Uterus (tissue), 4 donors: ENCODE results near the gene SLC35D1. TPM values are rescaled to one million over a fixed set of nuclear protein-coding genes. Genes with fewer than 3 reads are reported as not detected.

Experiments used
- DNase-seq, 2 donors: peaks; one replicate each; pipeline ENCODE4 v3.0.0-alpha.2; 2019 to 2020
- H3K27ac ChIP-seq, 2 donors: fragments of 200-600 bp; sonication (generic); 1 replicate in 1 of 2; 2 replicates in 1 of 2; pipeline ENCODE4 v1.5.1; 2016 to 2018
- H3K27me3 ChIP-seq, 2 donors: fragments of 200-600 bp; sonication (generic); one replicate each; pipeline ENCODE4 v1.5.1; 2018 to 2019; ENCODE audit warnings: control low read depth in 1 of 2
- H3K36me3 ChIP-seq, 2 donors: fragments of 200-600 bp; sonication (generic); one replicate each; pipeline ENCODE4 v1.5.1; 2019; ENCODE audit warnings: control low read depth in 1 of 2
- H3K4me1 ChIP-seq, 2 donors: fragments of 200-600 bp; sonication (generic); one replicate each; pipeline ENCODE4 v1.5.1; 2018 to 2019; ENCODE audit warnings: control low read depth in 1 of 2
- H3K4me3 ChIP-seq, 2 donors: fragments of 200-600 bp; sonication (generic); 1 replicate in 1 of 2; 2 replicates in 1 of 2; pipeline ENCODE4 v1.5.1; 2018 to 2019; ENCODE audit warnings: mild to moderate bottlenecking in 1 of 2
- H3K9me3 ChIP-seq, 2 donors: fragments of 200-600 bp; sonication (generic); one replicate each; pipeline ENCODE4 v1.5.1; 2019; ENCODE audit warnings: control low read depth in 1 of 2
- CTCF ChIP-seq, 4 experiments: fragments of 200-600 bp in 2 of 4; fragments of 450-650 bp in 2 of 4; sonication (generic) in 2 of 4; IDR thresholded peaks; one replicate each; pipeline ENCODE4 v1.5.1; 2016 to 2019; ENCODE audit warnings: antibody characterized with exemption in 4 of 4, mild to moderate bottlenecking in 2 of 4, moderate library complexity in 1 of 4
- POLR2A ChIP-seq, 2 donors: fragments of 450-650 bp; IDR thresholded peaks; one replicate each; pipeline ENCODE4 v1.6.1; 2016; ENCODE audit warnings: antibody characterized with exemption in 2 of 2, mild to moderate bottlenecking in 1 of 2, moderate library complexity in 1 of 2
- intact Hi-C: fragments of 100-400 bp; cut with DNase I; formaldehyde crosslinking; loops from one replicate; pipeline ENCODE4 v1.15.1; 2023; ENCODE audit warnings: low total_unique reads
- total RNA-seq, 4 donors: library from RNA; depleted of rRNA in 3 of 4; stranded (reverse); fragments of >200 nt in 3 of 4; gene quantifications; one replicate each; pipeline versions ENCODE4 v1.1.0 to v1.2.4, GENCODE V29; 2014 to 2023
- donor health status: DM: yes; HTN: yes; CAD: no.

Gene SLC35D1
- total RNA-seq = 10 to 100 TPM in 2 of 4 donors, 1 to 10 TPM in 2; 5.0 to 21.8 (median 8.8) TPM

GRCh38 chr1:67053785-67054772 lies at the start of gene SLC35D1:
TSS of gene SLC35D1 (minus strand) at chr1:67054148. CDS start at chr1:67054013, 135 bp downstream.
- no peaks in the 10 kb centered on the region for H3K9me3 ChIP-seq
- no peaks in the 10 kb centered on the region for H3K36me3 ChIP-seq
- intact Hi-C loops = no loop called here
- no peaks in the 10 kb centered on the region for H3K27me3 ChIP-seq
- H3K4me1 ChIP-seq = no peaks in the 10 kb centered on the region
- DNase-seq = peak; percentile 61 to 71
- TF ChIP-seq POLR2A (IDR thresholded peaks at IDR 0.05) (peak in 1 of 2 donors; percentile 59), CTCF (IDR thresholded peaks at IDR 0.05) (no peak)
- H3K4me3 ChIP-seq = peak within 1 kb of the TSS; percentile 67 to 74
- H3K27ac ChIP-seq = peak within 1 kb of the TSS; percentile 94 to 97

GRCh38 chr1:67103548-67103947 lies 49.6 kb upstream of the SLC35D1 start:
- no peak for TF ChIP-seq CTCF (IDR thresholded peaks at IDR 0.05)
- no peak for TF ChIP-seq POLR2A (IDR thresholded peaks at IDR 0.05)
- Histone ChIP-seq H3K27me3 (no peaks in the 10 kb centered on the region), H3K36me3 (no peaks in the 10 kb centered on the region), H3K4me3 (no peak overlapping the region), H3K4me1 (no peaks in the 10 kb centered on the region), H3K9me3 (no peaks in the 10 kb centered on the region), H3K27ac (no peak overlapping the region)
- intact Hi-C loops = no loop called here
- DNase-seq = no peak

- no peak overlapping the region for H3K4me3 ChIP-seq
- no peak overlapping the region for H3K27ac ChIP-seq
- H3K27me3 ChIP-seq = no peaks in the 10 kb centered on the region
- TF ChIP-seq CTCF (IDR thresholded peaks at IDR 0.05) (no peak), POLR2A (IDR thresholded peaks at IDR 0.05) (no peak)
- no peak for DNase-seq
- intact Hi-C loops = no loop called here
- H3K36me3 ChIP-seq = no peaks in the 10 kb centered on the region
- H3K9me3 ChIP-seq = no peaks in the 10 kb centered on the region
- H3K4me1 ChIP-seq = no peaks in the 10 kb centered on the region
These were observed 46.9 kb upstream of the SLC35D1 start for GRCh38 chr1:67100833-67101232.

GRCh38 chr1:67097305-67097704 lies 43.4 kb upstream of the SLC35D1 start:
- TF ChIP-seq CTCF (IDR thresholded peaks at IDR 0.05) (no peak), POLR2A (IDR thresholded peaks at IDR 0.05) (no peak)
- H3K9me3 ChIP-seq = no peaks in the 10 kb centered on the region
- H3K36me3 ChIP-seq = peaks cover 0 to 3% of the 10 kb centered on the region in 2 donors
- intact Hi-C loops = no loop called here
- H3K27me3 ChIP-seq = no peaks in the 10 kb centered on the region
- H3K4me1 ChIP-seq = no peaks in the 10 kb centered on the region
- H3K4me3 ChIP-seq = no peak overlapping the region
- no peak for DNase-seq
- H3K27ac ChIP-seq = no peak overlapping the region

GRCh38 chr1:67094191-67094590 lies 40.2 kb upstream of the SLC35D1 start:
- intact Hi-C loops = no loop called here
- Histone ChIP-seq H3K36me3 (peaks cover 0 to 3% of the 10 kb centered on the region in 2 donors), H3K9me3 (no peaks in the 10 kb centered on the region), H3K27me3 (no peaks in the 10 kb centered on the region), H3K27ac (no peak overlapping the region), H3K4me1 (no peaks in the 10 kb centered on the region), H3K4me3 (no peak overlapping the region)
- DNase-seq = no peak
- TF ChIP-seq CTCF (IDR thresholded peaks at IDR 0.05) (no peak), POLR2A (IDR thresholded peaks at IDR 0.05) (no peak)
